M059J (cell line): Measurements from ENCODE around the gene GADD45B. TPM values are rescaled to one million over a fixed set of nuclear protein-coding genes. Genes with fewer than 3 reads are reported as not detected.
A peak's percentile ranks its signal among the peaks of the same experiment; 100 is the strongest.
"Not testable (repeated sequence)": the region's sequence is repeated elsewhere in the genome, so short reads cannot be mapped to it uniquely, and the experiment has no call there.

Experiments
- DNase-seq: peaks from one replicate; pipeline ENCODE4 v3.0.0-alpha.2; 2012; ENCODE audit warnings: low read depth
- total RNA-seq: library from RNA; depleted of rRNA; stranded (reverse); fragments of >200 nt; shearing (Covaris generic); gene quantifications from 2 replicates; pipeline ENCODE4 v1.2.3, GENCODE V29; 2014

The GADD45B gene
- total RNA-seq, 1 experiment from 2014 or later, result 54.0 TPM

- no peak for DNase-seq
These were observed 32.1 kb upstream of the GADD45B start for GRCh38 chr19:2443785-2444182.

DNA sequence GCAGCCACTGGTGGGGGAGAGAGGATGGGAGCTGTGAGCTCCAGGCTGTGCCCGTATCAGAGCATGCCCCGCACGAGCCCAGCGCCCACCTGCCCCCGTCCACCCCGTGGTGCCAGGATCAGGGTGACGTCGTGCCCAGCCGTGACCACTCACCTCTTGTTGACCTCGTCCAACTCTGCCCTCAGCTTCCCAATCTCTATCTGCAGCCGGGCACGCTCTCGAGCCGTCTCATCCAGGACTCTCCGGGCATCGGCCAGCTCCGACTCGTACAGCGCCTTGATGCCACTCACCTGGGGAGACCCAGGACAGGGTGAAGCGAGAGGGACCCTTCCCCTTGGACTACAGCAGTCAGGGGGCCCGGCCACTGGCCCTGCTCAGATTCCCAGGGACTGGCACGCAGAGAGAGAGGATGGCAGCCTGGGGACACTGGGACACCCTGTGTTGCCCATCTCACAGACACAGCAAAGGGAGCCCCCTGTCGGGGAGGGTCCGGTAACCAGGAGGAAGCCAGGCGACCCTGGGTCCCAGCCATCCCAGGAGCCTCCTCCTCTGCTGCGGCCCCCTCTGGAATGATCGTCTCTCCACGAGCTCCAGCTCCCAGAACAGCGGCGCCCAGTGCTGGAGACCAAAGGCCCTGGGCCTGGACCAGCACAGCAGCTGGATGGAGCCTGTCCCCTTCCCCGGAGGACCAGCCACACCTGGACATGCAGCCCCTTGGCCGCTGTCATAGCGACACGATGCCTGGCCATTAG lies 31.5 kb upstream of the GADD45B start:
- DNase-seq, result no peak

- no peak for DNase-seq
These were observed 29.5 kb upstream of the GADD45B start for GRCh38 chr19:2446381-2446780.

GRCh38 chr19:2449019-2449418 lies 26.9 kb upstream of the GADD45B start:
- DNase-seq, result no peak

DNA sequence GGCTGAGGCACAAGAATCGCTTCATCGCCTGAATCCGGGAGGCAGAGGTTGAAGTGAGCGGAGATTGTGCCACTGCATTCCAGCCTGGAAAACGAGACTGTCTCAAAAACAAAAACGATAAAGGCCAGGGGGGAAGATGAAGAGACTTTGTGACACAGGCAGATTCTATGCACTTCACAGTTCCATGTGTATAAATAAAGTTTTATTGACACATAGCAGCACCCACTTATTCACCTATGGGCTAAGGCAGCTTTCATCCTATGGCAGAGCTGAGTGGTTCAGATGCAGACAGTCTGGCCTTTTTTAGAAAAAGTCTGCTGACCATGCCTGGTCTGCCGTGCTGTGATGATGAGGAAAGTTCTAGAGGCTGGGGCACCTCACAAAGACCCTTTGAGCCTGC lies 24.8 kb upstream of the GADD45B start:
- DNase-seq, result no peak

DNA sequence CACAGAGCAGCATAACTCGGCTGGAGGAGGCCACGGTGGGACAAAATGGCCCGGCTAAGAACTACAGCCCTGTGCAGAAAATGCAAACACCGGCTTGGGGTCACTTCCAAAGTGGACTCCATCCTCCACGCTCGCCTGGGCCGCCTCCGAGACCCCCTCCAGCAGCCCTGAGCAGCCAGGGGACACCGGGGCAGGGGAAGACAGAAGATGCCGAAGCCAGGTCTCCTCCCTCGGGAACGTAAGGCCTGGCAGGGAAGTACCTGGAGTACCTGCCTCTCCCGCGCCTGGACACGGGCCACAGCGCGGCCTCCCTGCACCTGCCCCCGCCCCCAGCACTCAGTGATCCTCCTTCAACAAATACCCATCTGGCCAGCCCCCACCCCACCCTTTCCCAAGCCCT lies 24.2 kb upstream of the GADD45B start:
- no peak for DNase-seq

DNA sequence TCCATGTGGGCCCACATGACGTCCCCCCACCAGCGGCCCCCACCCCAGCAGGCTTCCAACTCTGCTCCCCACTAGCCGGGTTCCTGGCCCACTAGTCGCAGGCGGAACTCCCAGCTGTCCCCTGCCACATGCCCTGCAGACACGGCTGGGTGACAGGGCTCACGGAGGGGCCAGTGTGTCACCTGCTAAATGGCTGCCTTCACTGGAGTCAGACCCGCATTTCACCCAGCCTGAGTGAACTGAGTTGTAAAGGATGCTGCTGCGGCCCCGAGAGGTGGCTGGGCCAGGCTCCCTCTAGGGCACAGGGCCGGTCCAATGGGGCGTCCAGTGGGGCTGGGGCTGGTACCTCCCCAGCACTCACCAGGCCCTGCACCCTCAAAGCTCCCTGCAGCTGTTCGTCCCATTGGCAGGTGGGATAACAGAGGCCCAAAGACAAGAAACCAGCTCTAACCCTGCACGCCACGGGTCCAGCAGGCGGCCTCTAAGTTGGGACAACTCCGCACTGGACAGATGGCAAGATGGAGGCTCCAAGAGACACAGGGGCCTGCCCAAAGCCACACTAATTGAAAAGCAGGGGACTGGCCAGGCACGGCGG lies 22.4 kb upstream of the GADD45B start:
- DNase-seq, result no peak

GRCh38 chr19:2454199-2454961 lies 21.5 kb upstream of the GADD45B start:
- DNase-seq, result no peak

- DNase-seq, result no peak
These were observed 20.7 kb upstream of the GADD45B start for GRCh38 chr19:2454962-2455850.

- peak; percentile 48 for DNase-seq
These were observed 19.9 kb upstream of the GADD45B start for GRCh38 chr19:2455851-2456570.

DNA sequence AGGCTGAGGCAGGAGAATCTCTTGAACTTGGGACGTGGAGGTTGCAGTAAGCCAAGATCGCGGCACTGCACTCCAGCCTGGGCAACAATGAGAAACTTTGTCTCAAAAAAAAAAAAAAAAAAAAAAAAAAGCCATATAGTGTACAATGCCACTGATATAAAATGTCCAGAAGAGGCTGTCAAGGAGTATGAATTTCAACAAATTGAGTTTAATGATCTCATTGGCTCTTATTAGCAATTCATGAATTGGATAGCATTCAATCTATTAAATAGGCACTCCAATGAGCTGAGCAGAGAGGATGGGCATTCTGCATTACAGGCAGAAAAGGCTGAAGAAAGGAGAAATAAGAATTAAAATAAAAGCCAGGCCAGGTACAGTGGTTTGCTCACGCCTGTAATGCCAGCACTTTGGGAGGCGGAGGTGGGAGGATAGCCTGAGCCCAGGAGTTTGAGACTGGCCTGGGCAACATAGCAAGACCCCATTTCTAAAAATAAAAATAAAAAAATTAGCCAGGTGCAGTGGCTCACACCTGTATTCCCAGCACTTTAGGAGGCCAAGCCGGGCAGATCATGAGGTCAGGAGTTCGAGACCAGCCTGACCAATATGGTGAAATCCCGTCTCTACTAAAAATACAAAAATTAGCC lies 18.4 kb upstream of the GADD45B start:
- no peak for DNase-seq

- DNase-seq, result no peak
These were observed 17.9 kb upstream of the GADD45B start for GRCh38 chr19:2458054-2458453.

GRCh38 chr19:2458776-2459175 lies 17.2 kb upstream of the GADD45B start:
- DNase-seq, result not testable (repeated sequence)

GRCh38 chr19:2460245-2460644 lies 15.7 kb upstream of the GADD45B start:
- DNase-seq, result no peak

DNA sequence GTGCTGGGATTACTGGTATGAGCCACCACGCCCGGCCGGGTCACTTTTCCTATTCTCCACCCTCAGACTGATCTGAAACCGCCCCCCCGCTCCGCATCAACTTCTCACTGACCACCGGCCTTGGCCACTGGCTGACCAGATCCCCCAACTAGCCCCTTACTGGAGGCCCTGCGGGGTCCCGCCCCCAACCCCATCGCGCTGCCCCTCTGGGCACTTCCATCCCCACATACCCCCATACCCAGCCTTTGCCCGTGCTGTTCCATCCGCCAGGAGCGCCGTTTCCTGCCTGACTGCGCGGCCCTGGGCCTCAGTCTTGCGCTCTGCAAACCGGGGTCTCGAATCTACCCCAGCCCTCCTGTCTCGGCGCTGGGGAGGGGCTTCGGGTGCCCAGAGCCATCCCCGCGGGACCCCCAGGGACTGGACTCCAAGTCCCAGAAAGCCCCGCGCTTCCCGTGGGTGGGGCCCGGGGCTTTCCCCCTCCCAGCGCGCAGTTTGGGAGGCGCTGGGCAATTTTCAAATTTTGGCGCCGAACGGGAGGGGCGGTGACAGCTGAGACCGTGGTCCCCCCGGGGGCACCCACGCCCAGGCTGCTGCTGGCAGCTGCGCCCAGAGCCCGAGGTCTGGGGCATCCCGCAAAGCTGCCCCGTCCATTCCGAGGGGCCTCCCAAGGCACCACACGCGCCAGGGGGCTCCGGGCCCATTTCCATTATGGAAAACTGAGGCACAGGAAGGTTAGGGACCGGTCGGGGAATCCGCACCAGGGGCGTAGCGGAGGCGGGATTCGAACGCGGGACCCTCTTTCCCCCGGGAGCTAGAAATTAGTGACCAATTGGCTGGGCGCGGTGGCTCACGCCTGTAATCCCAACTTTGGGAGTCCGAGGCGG lies 13.9 kb upstream of the GADD45B start:
- peak; percentile 89 for DNase-seq

DNA sequence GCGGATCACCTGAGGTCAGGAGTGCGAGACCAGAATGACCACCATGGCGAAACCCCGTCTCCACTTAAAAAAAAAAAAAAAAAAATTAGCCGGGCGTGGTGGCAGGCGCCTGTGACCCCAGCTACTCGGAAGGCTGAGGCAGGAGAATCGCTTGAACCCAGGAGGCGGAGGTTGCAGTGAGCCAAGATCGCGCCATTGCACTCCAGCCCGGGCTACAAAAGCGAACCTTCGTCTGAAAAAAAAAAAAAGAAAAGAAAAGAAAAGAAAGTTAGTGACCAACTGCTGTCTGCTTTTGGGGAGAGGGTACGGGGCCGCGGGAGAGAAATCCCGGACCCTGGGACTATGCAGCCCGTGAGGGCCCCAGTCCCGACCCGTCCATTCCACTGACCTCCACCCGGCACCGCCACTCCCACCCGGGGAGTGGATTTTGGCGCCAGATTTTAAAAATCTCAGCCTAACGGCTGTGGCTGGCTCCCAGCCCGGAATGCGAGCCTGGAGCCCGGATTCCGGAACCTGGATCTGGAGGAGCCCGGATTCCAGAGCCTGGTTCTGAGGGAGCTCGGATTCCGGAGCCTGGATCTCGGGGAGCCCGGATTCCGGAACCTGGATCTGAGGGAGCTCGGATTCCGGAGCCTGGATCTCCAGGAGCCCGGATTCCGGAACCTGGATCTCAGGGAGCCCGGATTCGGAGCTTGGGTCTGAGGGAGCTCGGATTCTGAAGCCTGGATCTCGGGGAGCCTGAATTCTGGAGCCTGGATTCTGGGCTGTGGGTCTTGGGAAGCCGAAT lies 13.1 kb upstream of the GADD45B start:
- DNase-seq, result peak; percentile 96

- DNase-seq, result not testable (repeated sequence)
These were observed 12.2 kb upstream of the GADD45B start for GRCh38 chr19:2463694-2464093.

DNA sequence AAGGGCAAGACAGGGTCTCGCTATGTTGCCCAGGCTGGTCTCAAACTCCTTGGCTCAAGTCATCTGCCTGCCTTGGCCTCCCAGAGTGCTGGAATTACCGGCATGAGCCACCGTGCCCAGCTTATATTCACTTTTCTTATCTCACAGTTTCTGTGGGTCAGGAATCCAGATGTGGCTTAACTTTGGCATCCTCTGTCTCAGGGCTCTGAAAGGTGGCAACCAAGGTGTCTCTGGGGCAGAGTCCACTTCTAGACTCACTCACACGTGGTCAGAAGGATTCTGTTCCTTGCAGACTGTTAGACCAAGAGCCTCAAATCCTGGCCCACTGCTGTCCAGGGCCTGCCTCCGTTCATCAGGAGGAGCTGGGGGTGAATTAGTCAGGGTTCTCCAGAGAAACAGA lies 11.5 kb upstream of the GADD45B start:
- no peak for DNase-seq

DNA sequence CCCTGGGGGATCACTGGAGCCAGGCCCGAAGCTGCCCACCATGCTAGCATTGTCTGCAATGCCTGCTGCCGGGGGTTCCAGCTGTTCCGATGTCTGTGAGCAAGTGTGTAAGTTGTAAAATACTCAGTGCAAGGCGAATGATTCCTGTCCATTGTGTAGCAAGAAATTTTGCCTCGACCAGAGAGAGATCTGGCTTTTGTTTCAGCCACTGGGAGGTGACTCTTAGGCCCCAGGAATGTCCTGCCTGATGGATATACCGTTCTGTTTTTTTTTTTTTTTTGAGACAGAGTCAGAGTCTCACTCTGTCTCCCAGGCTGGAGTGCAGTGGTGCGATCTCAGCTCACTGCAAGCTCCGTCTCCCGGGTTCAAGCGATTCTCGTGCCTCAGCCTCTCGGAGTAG lies 7.3 kb upstream of the GADD45B start:
- no peak for DNase-seq
